ENCODE data around the gene SHANK1. TPM values are rescaled to one million over a fixed set of nuclear protein-coding genes. Genes with fewer than 3 reads are reported as not detected.

The SHANK1 gene
- total and polyA plus RNA-seq, 2 donors (not counting 3 experiments of a cell fraction or from before 2014, with no cell fraction given) = 0.66 to 1.9 TPM

DNA sequence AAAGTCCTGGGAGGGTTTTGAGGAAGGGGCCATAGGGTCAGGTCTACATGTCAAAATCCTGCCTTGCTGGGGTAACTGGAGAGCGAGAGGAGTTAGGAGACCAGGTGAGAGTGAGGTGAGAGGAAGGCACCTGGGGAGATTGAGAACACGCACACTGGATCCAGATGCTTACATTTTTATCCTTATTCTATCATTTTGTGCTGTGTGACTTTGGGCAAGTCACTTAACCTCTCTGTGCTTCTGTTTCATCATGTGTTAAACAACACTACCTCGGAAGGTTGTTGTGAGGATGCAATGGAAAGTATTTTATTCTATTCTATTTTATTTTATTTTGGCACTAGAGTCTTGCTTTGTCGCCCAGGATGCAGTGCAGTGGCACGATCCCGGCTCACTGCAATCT lies 66.9 kb downstream of the SHANK1 start:
- POLR2A ChIA-PET = no interaction called here
- DNase-seq (ENCODE audit: low read depth, low spot score) (no peak), FAIRE-seq (no peak)
- no peaks in the 10 kb centered on the region for H3K9me1 ChIP-seq (replicated peaks; ENCODE audit: control insufficient read depth, extremely low read depth, insufficient read depth, low read length)
- H4K20me1 ChIP-seq (replicated peaks; ENCODE audit: control insufficient read depth, extremely low read depth, insufficient read depth, low read length) = no peaks in the 10 kb centered on the region
- TF ChIP-seq, protein P1, sequence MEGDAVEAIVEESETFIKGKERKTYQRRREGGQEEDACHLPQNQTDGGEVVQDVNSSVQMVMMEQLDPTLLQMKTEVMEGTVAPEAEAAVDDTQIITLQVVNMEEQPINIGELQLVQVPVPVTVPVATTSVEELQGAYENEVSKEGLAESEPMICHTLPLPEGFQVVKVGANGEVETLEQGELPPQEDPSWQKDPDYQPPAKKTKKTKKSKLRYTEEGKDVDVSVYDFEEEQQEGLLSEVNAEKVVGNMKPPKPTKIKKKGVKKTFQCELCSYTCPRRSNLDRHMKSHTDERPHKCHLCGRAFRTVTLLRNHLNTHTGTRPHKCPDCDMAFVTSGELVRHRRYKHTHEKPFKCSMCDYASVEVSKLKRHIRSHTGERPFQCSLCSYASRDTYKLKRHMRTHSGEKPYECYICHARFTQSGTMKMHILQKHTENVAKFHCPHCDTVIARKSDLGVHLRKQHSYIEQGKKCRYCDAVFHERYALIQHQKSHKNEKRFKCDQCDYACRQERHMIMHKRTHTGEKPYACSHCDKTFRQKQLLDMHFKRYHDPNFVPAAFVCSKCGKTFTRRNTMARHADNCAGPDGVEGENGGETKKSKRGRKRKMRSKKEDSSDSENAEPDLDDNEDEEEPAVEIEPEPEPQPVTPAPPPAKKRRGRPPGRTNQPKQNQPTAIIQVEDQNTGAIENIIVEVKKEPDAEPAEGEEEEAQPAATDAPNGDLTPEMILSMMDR (IDR thresholded peaks at IDR 0.05; ENCODE audit: extremely low read depth in 1 of 2, insufficient read depth in 1 of 2, low read depth in 1 of 2, low read length in 2 of 2) = no peak
- no peak for TF ChIP-seq POLR2AphosphoS5 (IDR thresholded peaks at IDR 0.05; ENCODE audit: insufficient read depth, low read depth, low read length)
- H3K27me3 ChIP-seq (ENCODE audit: control insufficient read depth in 2 of 2, insufficient read depth in 2 of 2, low read length in 2 of 2) = peaks cover 0 to 5% of the 10 kb centered on the region in 2 experiments
- no peak overlapping the region for H3K4me2 ChIP-seq (ENCODE audit: insufficient read depth, low read length)
- peaks cover 2% of the 10 kb centered on the region for H3K4me1 ChIP-seq (ENCODE audit: control insufficient read depth, extremely low read depth, insufficient read depth, low read length)
- no peak overlapping the region for H3K9ac ChIP-seq (replicated peaks; ENCODE audit: extremely low read depth, insufficient read depth, low read length)
- no TSS peak for BruUV-seq (replicated peaks)
- CTCF ChIA-PET = no interaction called here
- no peaks in the 10 kb centered on the region for H3K36me3 ChIP-seq (ENCODE audit: control insufficient read depth in 2 of 2, extremely low read depth in 1 of 2, insufficient read depth in 2 of 2, low read length in 2 of 2)
- dilution Hi-C loops (cut with MboI; ENCODE audit: extremely low pct_ligation_motif_present, low sequenced_read_pairs) = no loop called here
- intact Hi-C loops (cut with micrococcal nuclease) = no loop called here
- H3K9me3 ChIP-seq (replicated peaks; ENCODE audit: control insufficient read depth, insufficient read depth, low read length) = no peaks in the 10 kb centered on the region
- no peak overlapping the region for H3K27ac ChIP-seq (ENCODE audit: insufficient read depth, low read depth, low read length)
- H2AFZ ChIP-seq (ENCODE audit: low read depth, low read length) = no peak overlapping the region
- H3K79me2 ChIP-seq (ENCODE audit: control insufficient read depth, insufficient read depth, low read length) = no peaks in the 10 kb centered on the region
- H3K4me3 ChIP-seq (replicated peaks in 1 of 3; ENCODE audit: insufficient read depth in 1 of 3, low read depth in 1 of 3, low read length in 3 of 3) = no peak overlapping the region

DNA sequence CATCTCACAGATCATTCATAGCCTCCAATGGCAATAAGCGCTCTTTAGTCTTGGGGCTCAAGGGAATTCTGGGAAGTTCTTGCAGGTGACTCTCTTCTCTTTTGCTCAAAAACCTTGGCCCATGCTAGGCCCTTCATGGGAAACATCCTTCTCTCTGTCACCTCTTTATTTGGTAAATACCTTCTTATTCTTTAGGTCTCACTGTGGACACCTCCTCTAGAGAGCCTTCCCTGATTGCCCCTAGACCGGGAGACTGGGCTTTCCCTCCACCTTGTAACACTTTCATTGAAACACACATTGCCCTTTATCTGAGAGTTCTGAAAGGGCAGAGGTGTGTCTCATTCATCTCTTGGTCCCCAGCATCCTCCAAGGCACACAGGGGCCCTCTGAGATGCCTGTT lies 68.4 kb downstream of the SHANK1 start:
- CTCF ChIA-PET = interaction anchor here (1.4 to 1.6 kb wide), 2 partner anchors 95 to 114 kb away, joined by 3 to 4 read pairs; no protein-coding TSS in a partner anchor
- DNase-seq (ENCODE audit: low read depth, low spot score) (no peak), FAIRE-seq (no peak)
- H3K4me2 ChIP-seq (ENCODE audit: insufficient read depth, low read length) = no peak overlapping the region
- no peaks in the 10 kb centered on the region for H4K20me1 ChIP-seq (replicated peaks; ENCODE audit: control insufficient read depth, extremely low read depth, insufficient read depth, low read length)
- BruUV-seq (replicated peaks) = no TSS peak
- dilution Hi-C loops (cut with MboI; ENCODE audit: extremely low pct_ligation_motif_present, low sequenced_read_pairs) (no loop called here), intact Hi-C loops (cut with micrococcal nuclease) (no loop called here)
- TF ChIP-seq, protein P1 (IDR thresholded peaks at IDR 0.05; ENCODE audit: extremely low read depth in 1 of 2, insufficient read depth in 1 of 2, low read depth in 1 of 2, low read length in 2 of 2) = no peak
- TF ChIP-seq EZH2 (IDR thresholded peaks at IDR 0.05; ENCODE audit: borderline replicate concordance, low read depth, low read length, severe bottlenecking) (no peak), JUN (IDR thresholded peaks at IDR 0.05; ENCODE audit: borderline replicate concordance, insufficient read depth, insufficient read length, low read depth) (no peak), MYC (IDR thresholded peaks at IDR 0.05; ENCODE audit: low read depth, low read length) (no peak), POLR2AphosphoS5 (IDR thresholded peaks at IDR 0.05; ENCODE audit: insufficient read depth, low read depth, low read length) (no peak), POLR2A (IDR thresholded peaks at IDR 0.05; ENCODE audit: low read depth, low read length) (no peak), FOS (IDR thresholded peaks at IDR 0.05; ENCODE audit: borderline replicate concordance, insufficient read depth, low read length) (no peak), GATA2 (IDR thresholded peaks at IDR 0.05; ENCODE audit: insufficient read depth, insufficient read length, low read depth, low read length) (no peak)
- TF ChIP-seq, protein P2, sequence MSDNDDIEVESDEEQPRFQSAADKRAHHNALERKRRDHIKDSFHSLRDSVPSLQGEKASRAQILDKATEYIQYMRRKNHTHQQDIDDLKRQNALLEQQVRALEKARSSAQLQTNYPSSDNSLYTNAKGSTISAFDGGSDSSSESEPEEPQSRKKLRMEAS (IDR thresholded peaks at IDR 0.05; ENCODE audit: insufficient read depth, insufficient read length) = no peak
- no peak overlapping the region for H3K9ac ChIP-seq (replicated peaks; ENCODE audit: extremely low read depth, insufficient read depth, low read length)
- no peaks in the 10 kb centered on the region for H3K79me2 ChIP-seq (ENCODE audit: control insufficient read depth, insufficient read depth, low read length)
- no peaks in the 10 kb centered on the region for H3K9me3 ChIP-seq (replicated peaks; ENCODE audit: control insufficient read depth, insufficient read depth, low read length)
- H3K27me3 ChIP-seq (ENCODE audit: control insufficient read depth in 2 of 2, insufficient read depth in 2 of 2, low read length in 2 of 2) = peaks cover 0 to 5% of the 10 kb centered on the region in 2 experiments
- H3K4me1 ChIP-seq (ENCODE audit: control insufficient read depth, extremely low read depth, insufficient read depth, low read length) = no peaks in the 10 kb centered on the region
- no peak overlapping the region for H2AFZ ChIP-seq (ENCODE audit: low read depth, low read length)
- no peaks in the 10 kb centered on the region for H3K9me1 ChIP-seq (replicated peaks; ENCODE audit: control insufficient read depth, extremely low read depth, insufficient read depth, low read length)
- H3K36me3 ChIP-seq (ENCODE audit: control insufficient read depth in 2 of 2, extremely low read depth in 1 of 2, insufficient read depth in 2 of 2, low read length in 2 of 2) = no peaks in the 10 kb centered on the region
- H3K27ac ChIP-seq (ENCODE audit: insufficient read depth, low read depth, low read length) = no peak overlapping the region
- no peak overlapping the region for H3K4me3 ChIP-seq (replicated peaks in 1 of 3; ENCODE audit: insufficient read depth in 1 of 3, low read depth in 1 of 3, low read length in 3 of 3)
- POLR2A ChIA-PET = no interaction called here

Measured in endothelial cell of umbilical vein (primary cell).